ENCODE results near the gene CST3. TPM values are rescaled to one million over a fixed set of nuclear protein-coding genes. Genes with fewer than 3 reads are reported as not detected.

The CST3 gene
- total and polyA plus RNA-seq, 2 donors (not counting 1 experiment from before 2014, with no cell fraction given), result 1.2 to 16.9 TPM

DNA sequence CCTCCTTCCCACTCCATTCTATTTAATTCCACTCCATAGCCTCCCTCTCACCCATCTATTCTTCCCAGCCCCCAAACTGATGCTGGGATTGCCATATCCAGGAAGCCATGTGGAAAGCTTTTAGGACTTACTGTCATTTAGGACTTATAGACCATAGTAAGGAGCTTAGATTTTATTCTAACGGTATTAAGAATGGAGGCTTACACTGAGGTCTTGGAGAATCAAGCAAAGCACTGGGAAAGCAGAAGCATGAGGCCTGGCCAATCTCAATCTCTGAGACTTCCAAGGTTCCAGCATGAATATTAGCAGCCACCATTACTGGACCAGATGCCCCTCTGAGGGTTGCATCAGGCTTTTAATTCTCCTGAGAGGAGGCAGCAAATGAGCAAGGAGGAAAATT is 33.4 kb downstream of the CST3 start:
- no peaks in the 10 kb centered on the region for H3K27me3 ChIP-seq (replicated peaks in 1 of 4; ENCODE audit: control extremely low read depth in 1 of 4, control insufficient read depth in 3 of 4, insufficient read depth in 4 of 4, low read length in 3 of 4)
- H3K36me3 ChIP-seq (replicated peaks in 1 of 2; ENCODE audit: control extremely low read depth in 1 of 2, control insufficient read depth in 1 of 2, extremely low read depth in 1 of 2, insufficient read depth in 2 of 2, low read length in 1 of 2), result no peaks in the 10 kb centered on the region
- CTCF ChIA-PET, result no interaction called here
- H3K4me1 ChIP-seq (ENCODE audit: control insufficient read depth in 2 of 2, insufficient read depth in 2 of 2, low read length in 2 of 2), result no peaks in the 10 kb centered on the region
- no peak overlapping the region for H2AFZ ChIP-seq (ENCODE audit: insufficient read depth, low read depth, low read length, poor library complexity, severe bottlenecking)
- Mint-ChIP-seq H3K4me3 (no peak overlapping the region), H3K27ac (no peak overlapping the region), H3K9me3 (ENCODE audit: insufficient read depth) (no peaks in the 10 kb centered on the region), H3K27me3 (peaks cover 3% of the 10 kb centered on the region), H3K4me1 (no peaks in the 10 kb centered on the region)
- ATAC-seq (ENCODE audit: low read depth) (no peak), DNase-seq (no peak)
- TF ChIP-seq, protein P1, sequence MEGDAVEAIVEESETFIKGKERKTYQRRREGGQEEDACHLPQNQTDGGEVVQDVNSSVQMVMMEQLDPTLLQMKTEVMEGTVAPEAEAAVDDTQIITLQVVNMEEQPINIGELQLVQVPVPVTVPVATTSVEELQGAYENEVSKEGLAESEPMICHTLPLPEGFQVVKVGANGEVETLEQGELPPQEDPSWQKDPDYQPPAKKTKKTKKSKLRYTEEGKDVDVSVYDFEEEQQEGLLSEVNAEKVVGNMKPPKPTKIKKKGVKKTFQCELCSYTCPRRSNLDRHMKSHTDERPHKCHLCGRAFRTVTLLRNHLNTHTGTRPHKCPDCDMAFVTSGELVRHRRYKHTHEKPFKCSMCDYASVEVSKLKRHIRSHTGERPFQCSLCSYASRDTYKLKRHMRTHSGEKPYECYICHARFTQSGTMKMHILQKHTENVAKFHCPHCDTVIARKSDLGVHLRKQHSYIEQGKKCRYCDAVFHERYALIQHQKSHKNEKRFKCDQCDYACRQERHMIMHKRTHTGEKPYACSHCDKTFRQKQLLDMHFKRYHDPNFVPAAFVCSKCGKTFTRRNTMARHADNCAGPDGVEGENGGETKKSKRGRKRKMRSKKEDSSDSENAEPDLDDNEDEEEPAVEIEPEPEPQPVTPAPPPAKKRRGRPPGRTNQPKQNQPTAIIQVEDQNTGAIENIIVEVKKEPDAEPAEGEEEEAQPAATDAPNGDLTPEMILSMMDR (IDR thresholded peaks at IDR 0.05), result no peak
- TF ChIP-seq EZH2 (IDR thresholded peaks at IDR 0.05; ENCODE audit: borderline replicate concordance, insufficient read depth, low read depth, low read length, poor library complexity, severe bottlenecking), result no peak
- no peak overlapping the region for H3K9ac ChIP-seq (ENCODE audit: low read length)
- no peaks in the 10 kb centered on the region for H3K9me3 ChIP-seq (ENCODE audit: control extremely low read depth in 1 of 3, control insufficient read depth in 2 of 3, insufficient read depth in 1 of 3, low read length in 2 of 3)
- no peak overlapping the region for H3K27ac ChIP-seq (ENCODE audit: low read length in 2 of 2)
- no peaks in the 10 kb centered on the region for H4K20me1 ChIP-seq (ENCODE audit: control insufficient read depth, insufficient read depth, low read length, poor library complexity, severe bottlenecking)
- intact Hi-C loops (cut with micrococcal nuclease), result no loop called here
- no peak overlapping the region for H3K4me3 ChIP-seq (ENCODE audit: control extremely low read depth in 1 of 5, extremely low read depth in 1 of 5, insufficient read depth in 1 of 5, low read depth in 2 of 5, low read length in 4 of 5)
- no peak overlapping the region for H3K4me2 ChIP-seq (replicated peaks; ENCODE audit: low read depth, low read length, poor library complexity, severe bottlenecking)
- WGBS (ENCODE audit: insufficient coverage), result 100% methylated on average over 1 of the region's 1 CpG
- no peaks in the 10 kb centered on the region for H3K79me2 ChIP-seq (ENCODE audit: control insufficient read depth, insufficient read depth, low read length)
- POLR2A ChIA-PET, result no interaction called here

GRCh38 chr20:23603321-23603720 is 34.4 kb downstream of the CST3 start:
- no peaks in the 10 kb centered on the region for H3K79me2 ChIP-seq (ENCODE audit: control insufficient read depth, insufficient read depth, low read length)
- TF ChIP-seq, protein P1 (IDR thresholded peaks at IDR 0.05), result no peak
- TF ChIP-seq EZH2 (IDR thresholded peaks at IDR 0.05; ENCODE audit: borderline replicate concordance, insufficient read depth, low read depth, low read length, poor library complexity, severe bottlenecking), result no peak
- no peak overlapping the region for H3K27ac ChIP-seq (ENCODE audit: low read length in 2 of 2)
- no peak overlapping the region for H2AFZ ChIP-seq (ENCODE audit: insufficient read depth, low read depth, low read length, poor library complexity, severe bottlenecking)
- 66% methylated on average over 4 of the region's 4 CpGs for WGBS (ENCODE audit: insufficient coverage)
- CTCF ChIA-PET, result no interaction called here
- no peak for DNase-seq
- no peaks in the 10 kb centered on the region for H3K9me3 ChIP-seq (ENCODE audit: control extremely low read depth in 1 of 3, control insufficient read depth in 2 of 3, insufficient read depth in 1 of 3, low read length in 2 of 3)
- no peak overlapping the region for H3K4me2 ChIP-seq (replicated peaks; ENCODE audit: low read depth, low read length, poor library complexity, severe bottlenecking)
- H4K20me1 ChIP-seq (ENCODE audit: control insufficient read depth, insufficient read depth, low read length, poor library complexity, severe bottlenecking), result no peaks in the 10 kb centered on the region
- Mint-ChIP-seq H3K27ac (no peak overlapping the region), H3K9me3 (ENCODE audit: insufficient read depth) (no peaks in the 10 kb centered on the region), H3K27me3 (peaks cover 3% of the 10 kb centered on the region), H3K4me1 (no peaks in the 10 kb centered on the region), H3K4me3 (no peak overlapping the region)
- H3K4me3 ChIP-seq (ENCODE audit: control extremely low read depth in 1 of 5, extremely low read depth in 1 of 5, insufficient read depth in 1 of 5, low read depth in 2 of 5, low read length in 4 of 5), result no peak overlapping the region
- H3K36me3 ChIP-seq (replicated peaks in 1 of 2; ENCODE audit: control extremely low read depth in 1 of 2, control insufficient read depth in 1 of 2, extremely low read depth in 1 of 2, insufficient read depth in 2 of 2, low read length in 1 of 2), result no peaks in the 10 kb centered on the region
- POLR2A ChIA-PET, result no interaction called here
- intact Hi-C loops (cut with micrococcal nuclease), result no loop called here
- no peak overlapping the region for H3K9ac ChIP-seq (ENCODE audit: low read length)
- ATAC-seq (ENCODE audit: low read depth), result no peak
- H3K4me1 ChIP-seq (ENCODE audit: control insufficient read depth in 2 of 2, insufficient read depth in 2 of 2, low read length in 2 of 2), result no peaks in the 10 kb centered on the region
- no peaks in the 10 kb centered on the region for H3K27me3 ChIP-seq (replicated peaks in 1 of 4; ENCODE audit: control extremely low read depth in 1 of 4, control insufficient read depth in 3 of 4, insufficient read depth in 4 of 4, low read length in 3 of 4)

All from B cell (primary cell).